Endothelial cell of umbilical vein (primary cell): ENCODE results near the gene CDKN2B-AS1. TPM values are rescaled to one million over a fixed set of nuclear protein-coding genes. Genes with fewer than 3 reads are reported as not detected.

ENCODE experiments used
- BruUV-seq: library from RNA; stranded (reverse); fragments of 400-500 nt; replicated peaks from 2 replicates; lab custom pipeline; 2021; lab: Mats Ljungman, UMichigan
- CTCF ChIA-PET: fragments of 300-600, 350-600 bp; sonication (Branson Sonifier 250); formaldehyde crosslinking; loops from one replicate; lab custom pipeline; 2021; ENCODE audit warnings: antibody characterized with exemption, inconsistent platforms; lab: Charles Lee
- POLR2A ChIA-PET: fragments of 300-600, 350-600 bp; sonication (Branson Sonifier 250); formaldehyde crosslinking; loops from one replicate; lab custom pipeline; 2021; ENCODE audit warnings: antibody characterized with exemption, inconsistent platforms; lab: Charles Lee
- DNase-seq: peaks from one replicate; pipeline ENCODE4 v3.0.0-alpha.2; 2011; ENCODE audit warnings: low read depth, low spot score
- FAIRE-seq: peaks from 2 replicates; lab custom pipeline; 2011; peaks lifted over from hg19 to GRCh38; lab: Jason Lieb, UNC
- H2AFZ ChIP-seq: 2 replicates; pipeline ENCODE4 v1.6.0; 2012; ENCODE audit warnings: low read depth, low read length, control low read depth, inconsistent platforms
- H3K27ac ChIP-seq: 2 replicates; pipeline ENCODE4 v1.5.1; 2011; ENCODE audit warnings: low read depth, mild to moderate bottlenecking, control low read depth, low read length, moderate library complexity; ENCODE audit not compliant: insufficient read depth
- H3K27me3 ChIP-seq, 2 experiments: 2 replicates each; pipeline versions ENCODE4 v1.6.0 to v1.6.1; 2011; ENCODE audit warnings: low read length in 2 of 2, mixed read lengths in 1 of 2; ENCODE audit not compliant: control insufficient read depth in 2 of 2, insufficient read depth in 2 of 2
- H3K36me3 ChIP-seq, 2 experiments: 2 replicates in 1 of 2; 3 replicates in 1 of 2; pipeline ENCODE4 v1.5.1; 2011; ENCODE audit warnings: low read length in 2 of 2, mild to moderate bottlenecking in 1 of 2, moderate library complexity in 1 of 2; ENCODE audit not compliant: control insufficient read depth in 2 of 2, insufficient read depth in 2 of 2; ENCODE audit errors: extremely low read depth in 1 of 2
- H3K4me1 ChIP-seq: 3 replicates; pipeline ENCODE4 v1.5.1; 2011; ENCODE audit warnings: mild to moderate bottlenecking, low read length; ENCODE audit not compliant: control insufficient read depth, insufficient read depth; ENCODE audit errors: extremely low read depth
- H3K4me2 ChIP-seq: 2 replicates; pipeline ENCODE4 v1.6.1; 2011; ENCODE audit warnings: low read length, control low read depth, mixed read lengths; ENCODE audit not compliant: insufficient read depth
- H3K4me3 ChIP-seq, 3 experiments: fragments of 200-600 bp in 1 of 3; sonication (generic), shearing (Covaris generic) in 1 of 3; replicated peaks in 1 of 3; 2 replicates each; pipeline ENCODE4 v1.5.1; 2011 to 2016; ENCODE audit warnings: control low read depth in 3 of 3, low read length in 3 of 3, mild to moderate bottlenecking in 2 of 3, inconsistent platforms in 1 of 3, low read depth in 1 of 3, moderate library complexity in 1 of 3; ENCODE audit not compliant: insufficient read depth in 1 of 3
- H3K79me2 ChIP-seq: 2 replicates; pipeline ENCODE4 v1.6.0; 2012; ENCODE audit warnings: low read length, inconsistent platforms; ENCODE audit not compliant: control insufficient read depth, insufficient read depth
- H3K9ac ChIP-seq: replicated peaks from 2 replicates; pipeline ENCODE3; 2011; ENCODE audit warnings: low read length, control low read depth; ENCODE audit not compliant: insufficient read depth; ENCODE audit errors: extremely low read depth
- H3K9me1 ChIP-seq: replicated peaks from 3 replicates; pipeline ENCODE4 v1.6.0; 2011; ENCODE audit warnings: mild to moderate bottlenecking, low read length; ENCODE audit not compliant: control insufficient read depth, insufficient read depth; ENCODE audit errors: extremely low read depth
- H3K9me3 ChIP-seq: replicated peaks from 2 replicates; pipeline ENCODE4 v1.5.1; 2012; ENCODE audit warnings: low read length, inconsistent platforms; ENCODE audit not compliant: control insufficient read depth, insufficient read depth
- H4K20me1 ChIP-seq: replicated peaks from 2 replicates; pipeline ENCODE3; 2011; ENCODE audit warnings: mild to moderate bottlenecking, low read length; ENCODE audit not compliant: control insufficient read depth, insufficient read depth; ENCODE audit errors: extremely low read depth
- EZH2 ChIP-seq: IDR thresholded peaks from 2 replicates; pipeline ENCODE4 v1.6.1; 2012; ENCODE audit warnings: borderline replicate concordance, low read depth, mild to moderate bottlenecking, moderate library complexity, low read length, inconsistent platforms; ENCODE audit not compliant: severe bottlenecking
- GATA2 ChIP-seq: IDR thresholded peaks from 2 replicates; pipeline ENCODE4 v1.7.0; 2011; ENCODE audit warnings: low read depth, mild to moderate bottlenecking, moderate library complexity, mixed read lengths, low read length; ENCODE audit not compliant: insufficient read length, insufficient read depth
- dilution Hi-C: fragments of 300-500 bp; cut with MboI; formaldehyde crosslinking; loops from one replicate; pipeline ENCODE4 v1.15.0; 2019; ENCODE audit warnings: low sequenced_read_pairs; ENCODE audit not compliant: extremely low pct_ligation_motif_present
- intact Hi-C: fragments of 100-400 bp; cut with micrococcal nuclease; formaldehyde crosslinking; loops from one replicate; pipeline ENCODE4 v1.10.0; 2022
- polyA plus RNA-seq, 4 experiments: library from polyadenylated mRNA; depleted of rRNA in 3 of 4; stranded (reverse) in 3 of 4; unstranded in 1 of 4; fragments of >200 nt; gene quantifications; 2 replicates each; pipeline versions ENCODE4 v1.2.1 to v1.2.3, GENCODE V29; 2011 to 2012; ENCODE audit warnings: missing spikeins in 1 of 4
- total RNA-seq: library from RNA; stranded (reverse); gene quantifications from 2 replicates; pipeline ENCODE4 v1.2.3, GENCODE V29; 2021
- TF ChIP-seq, protein P1 (sequence below), 2 donors: IDR thresholded peaks; 1 replicate in 1 of 2; 2 replicates in 1 of 2; pipeline ENCODE4 v1.5.1; 2011; ENCODE audit warnings: low read length in 2 of 2, mild to moderate bottlenecking in 2 of 2, moderate library complexity in 2 of 2, control low read depth in 1 of 2, inconsistent platforms in 1 of 2, low read depth in 1 of 2; ENCODE audit not compliant: insufficient read depth in 1 of 2; ENCODE audit errors: extremely low read depth in 1 of 2

The CDKN2B-AS1 gene
- total and polyA plus RNA-seq, 2 donors (not counting 3 experiments of a cell fraction or from before 2014, with no cell fraction given), result 0.44 to 1.9 TPM

DNA sequence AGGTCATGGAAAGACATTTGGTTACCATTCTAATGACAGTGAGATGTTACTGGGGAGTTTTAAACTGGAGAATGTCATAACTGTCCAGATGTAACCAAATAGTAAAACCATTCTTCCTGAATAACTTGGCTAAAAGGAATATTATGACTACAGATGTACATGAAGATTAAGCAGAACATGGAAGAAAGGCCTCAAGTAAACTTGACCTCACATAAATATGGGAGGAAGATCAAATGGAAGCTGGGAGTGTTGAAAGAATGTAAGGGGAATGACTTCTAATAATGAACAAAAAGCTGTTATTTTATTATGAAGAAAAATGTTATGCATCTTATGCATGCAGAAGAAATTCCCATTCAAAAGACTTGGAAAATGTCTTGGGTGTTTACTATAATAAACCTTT lies 122.2 kb downstream of the CDKN2B-AS1 start:
- Histone ChIP-seq H3K4me2 (peak overlapping the region; percentile 89), H3K79me2 (no peaks in the 10 kb centered on the region), H3K9ac (no peak overlapping the region), H3K27me3 (no peaks in the 10 kb centered on the region), H3K9me1 (no peaks in the 10 kb centered on the region), H3K9me3 (no peaks in the 10 kb centered on the region), H4K20me1 (no peaks in the 10 kb centered on the region), H3K36me3 (no peaks in the 10 kb centered on the region), H2AFZ (no peak overlapping the region), H3K4me1 (peaks cover 27% of the 10 kb centered on the region), H3K27ac (peak overlapping the region; percentile 96), H3K4me3 (no peak overlapping the region)
- intact Hi-C loops (loop anchor here (1.0 to 5.0 kb wide), 3 partner anchors 13 to 331 kb away; partner anchors contain the start of gene DMRTA1), dilution Hi-C loops (no loop called here)
- BruUV-seq, result no TSS peak
- FAIRE-seq (peak; percentile 24), DNase-seq (peak; percentile 58)
- ChIA-PET CTCF (interaction anchor here (0.8 to 5.9 kb wide), 18 partner anchors 8 to 304 kb away, joined by 3 to 138 read pairs (median 6); partner anchors contain the start of genes CDKN2A, CDKN2B and CDKN2B-AS1), POLR2A (interaction anchor here (0.6 to 1.7 kb wide), 2 partner anchors 25 to 108 kb away, joined by 6 to 7 read pairs; partner anchors contain the start of gene CDKN2B)
- no peak for TF ChIP-seq EZH2
- no peak for TF ChIP-seq GATA2
- TF ChIP-seq, protein P1, sequence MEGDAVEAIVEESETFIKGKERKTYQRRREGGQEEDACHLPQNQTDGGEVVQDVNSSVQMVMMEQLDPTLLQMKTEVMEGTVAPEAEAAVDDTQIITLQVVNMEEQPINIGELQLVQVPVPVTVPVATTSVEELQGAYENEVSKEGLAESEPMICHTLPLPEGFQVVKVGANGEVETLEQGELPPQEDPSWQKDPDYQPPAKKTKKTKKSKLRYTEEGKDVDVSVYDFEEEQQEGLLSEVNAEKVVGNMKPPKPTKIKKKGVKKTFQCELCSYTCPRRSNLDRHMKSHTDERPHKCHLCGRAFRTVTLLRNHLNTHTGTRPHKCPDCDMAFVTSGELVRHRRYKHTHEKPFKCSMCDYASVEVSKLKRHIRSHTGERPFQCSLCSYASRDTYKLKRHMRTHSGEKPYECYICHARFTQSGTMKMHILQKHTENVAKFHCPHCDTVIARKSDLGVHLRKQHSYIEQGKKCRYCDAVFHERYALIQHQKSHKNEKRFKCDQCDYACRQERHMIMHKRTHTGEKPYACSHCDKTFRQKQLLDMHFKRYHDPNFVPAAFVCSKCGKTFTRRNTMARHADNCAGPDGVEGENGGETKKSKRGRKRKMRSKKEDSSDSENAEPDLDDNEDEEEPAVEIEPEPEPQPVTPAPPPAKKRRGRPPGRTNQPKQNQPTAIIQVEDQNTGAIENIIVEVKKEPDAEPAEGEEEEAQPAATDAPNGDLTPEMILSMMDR (IDR thresholded peaks at IDR 0.05; ENCODE audit: extremely low read depth in 1 of 2, insufficient read depth in 1 of 2, low read depth in 1 of 2, low read length in 2 of 2), result no peak
